DND-41 (cell line): ENCODE measurements around the gene IKBKE.

ENCODE experiments used
- CTCF ChIP-seq: IDR thresholded peaks from 2 replicates; pipeline ENCODE4 v1.5.1; 2012; ENCODE audit warnings: borderline replicate concordance, low read length, moderate library complexity, mild to moderate bottlenecking; ENCODE audit not compliant: poor library complexity, severe bottlenecking; ENCODE audit errors: extremely low read depth
- EZH2 ChIP-seq: IDR thresholded peaks from 3 replicates; pipeline ENCODE4 v1.6.1; 2012; ENCODE audit warnings: borderline replicate concordance, low read depth, mild to moderate bottlenecking, moderate library complexity, low read length, inconsistent platforms; ENCODE audit not compliant: severe bottlenecking

GRCh38 chr1:206491616-206492015 is 21.3 kb downstream of the IKBKE start:
- TF ChIP-seq CTCF = no peak
- TF ChIP-seq EZH2 = no peak
